Loucy (cell line): Measurements from ENCODE around the gene RLN2.

Source experiments
- EZH2phosphoT487 ChIP-seq: fragments of 200-600 bp; IDR thresholded peaks from 2 replicates; pipeline ENCODE4 v1.6.1; 2018; ENCODE audit warnings: antibody characterized with exemption, mild to moderate bottlenecking, moderate library complexity, borderline replicate concordance
- TF ChIP-seq, protein P1 (sequence below): fragments of 200-600 bp; sonication (generic); conservative IDR thresholded peaks from 2 replicates; pipeline ENCODE4 v1.5.1; 2014; ENCODE audit warnings: mild to moderate bottlenecking, antibody characterized with exemption, low read length

DNA sequence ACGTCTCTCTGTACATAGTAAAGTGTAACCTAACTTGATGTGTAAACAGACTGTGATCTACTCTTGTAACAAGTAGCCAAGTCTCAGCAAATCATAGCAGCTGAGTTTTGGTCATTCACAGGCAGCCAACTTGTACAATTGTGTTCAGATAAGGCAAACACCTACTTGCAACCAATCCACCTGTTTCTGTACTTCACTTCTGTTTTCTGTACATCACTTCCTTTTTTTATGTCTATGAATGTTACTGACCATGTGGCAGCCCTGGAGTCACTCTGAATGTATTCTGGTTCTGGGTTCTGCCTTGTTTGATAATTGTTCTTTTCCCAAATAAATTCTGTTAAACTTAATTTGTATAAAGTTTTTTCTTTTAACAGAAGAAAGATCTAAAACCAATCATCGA lies 26.0 kb downstream of the RLN2 start:
- TF ChIP-seq, protein P1, sequence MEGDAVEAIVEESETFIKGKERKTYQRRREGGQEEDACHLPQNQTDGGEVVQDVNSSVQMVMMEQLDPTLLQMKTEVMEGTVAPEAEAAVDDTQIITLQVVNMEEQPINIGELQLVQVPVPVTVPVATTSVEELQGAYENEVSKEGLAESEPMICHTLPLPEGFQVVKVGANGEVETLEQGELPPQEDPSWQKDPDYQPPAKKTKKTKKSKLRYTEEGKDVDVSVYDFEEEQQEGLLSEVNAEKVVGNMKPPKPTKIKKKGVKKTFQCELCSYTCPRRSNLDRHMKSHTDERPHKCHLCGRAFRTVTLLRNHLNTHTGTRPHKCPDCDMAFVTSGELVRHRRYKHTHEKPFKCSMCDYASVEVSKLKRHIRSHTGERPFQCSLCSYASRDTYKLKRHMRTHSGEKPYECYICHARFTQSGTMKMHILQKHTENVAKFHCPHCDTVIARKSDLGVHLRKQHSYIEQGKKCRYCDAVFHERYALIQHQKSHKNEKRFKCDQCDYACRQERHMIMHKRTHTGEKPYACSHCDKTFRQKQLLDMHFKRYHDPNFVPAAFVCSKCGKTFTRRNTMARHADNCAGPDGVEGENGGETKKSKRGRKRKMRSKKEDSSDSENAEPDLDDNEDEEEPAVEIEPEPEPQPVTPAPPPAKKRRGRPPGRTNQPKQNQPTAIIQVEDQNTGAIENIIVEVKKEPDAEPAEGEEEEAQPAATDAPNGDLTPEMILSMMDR, result no peak
- TF ChIP-seq EZH2phosphoT487, result no peak
